DND-41 (cell line): Measurements from ENCODE around the gene AGRN.
A peak's percentile ranks its signal among the peaks of the same experiment; 100 is the strongest.

Source experiments
- ATAC-seq: fragments of 200-7000 bp; cut with Tn5 transposase; 3 replicates; pipeline ENCODE4 v1.9.1; 2021; ENCODE audit warnings: low read depth; ENCODE audit not compliant: insufficient read depth
- DNase-seq: peaks from one replicate; pipeline ENCODE4 v3.0.0-alpha.2; 2020
- H2AFZ ChIP-seq: 2 replicates; pipeline ENCODE4 v1.6.0; 2012; ENCODE audit warnings: low read depth, low read length
- H3K27ac ChIP-seq: 2 replicates; pipeline ENCODE4 v1.5.1; 2012; ENCODE audit warnings: low read length, inconsistent platforms
- H3K27me3 ChIP-seq: fragments of 200-600 bp; sonication (generic); 2 replicates; pipeline ENCODE4 v1.6.0; 2012; ENCODE audit warnings: low read length, mild to moderate bottlenecking, inconsistent platforms; ENCODE audit not compliant: insufficient read depth, poor library complexity
- H3K36me3 ChIP-seq: 2 replicates; pipeline ENCODE4 v1.5.1; 2012; ENCODE audit warnings: low read length, inconsistent platforms; ENCODE audit not compliant: insufficient read depth
- H3K4me1 ChIP-seq: 2 replicates; pipeline ENCODE4 v1.5.1; 2012; ENCODE audit warnings: mild to moderate bottlenecking, low read length; ENCODE audit not compliant: insufficient read depth
- H3K4me2 ChIP-seq: 2 replicates; pipeline ENCODE4 v1.6.0; 2012; ENCODE audit warnings: mild to moderate bottlenecking, moderate library complexity, low read length, inconsistent platforms; ENCODE audit not compliant: insufficient read depth
- H3K4me3 ChIP-seq, 2 experiments: fragments of 200-600 bp in 1 of 2; shearing (Covaris generic) in 1 of 2; 2 replicates each; pipeline ENCODE4 v1.5.1; 2012 to 2016; ENCODE audit warnings: inconsistent platforms in 2 of 2, low read length in 2 of 2, mild to moderate bottlenecking in 2 of 2, low read depth in 1 of 2, moderate library complexity in 1 of 2
- H3K79me2 ChIP-seq: 2 replicates; pipeline ENCODE4 v1.6.0; 2012; ENCODE audit warnings: low read length, inconsistent platforms; ENCODE audit not compliant: insufficient read depth
- H3K9ac ChIP-seq: 2 replicates; pipeline ENCODE4 v1.6.0; 2012; ENCODE audit warnings: low read depth, mild to moderate bottlenecking, inconsistent platforms, low read length, moderate library complexity
- H3K9me3 ChIP-seq: 2 replicates; pipeline ENCODE4 v1.5.1; 2012; ENCODE audit warnings: low read length, moderate library complexity, mild to moderate bottlenecking, inconsistent platforms; ENCODE audit not compliant: insufficient read depth, severe bottlenecking
- H4K20me1 ChIP-seq: 2 replicates; pipeline ENCODE4 v1.6.0; 2012; ENCODE audit warnings: low read length; ENCODE audit not compliant: insufficient read depth
- CTCF ChIP-seq: IDR thresholded peaks from 2 replicates; pipeline ENCODE4 v1.5.1; 2012; ENCODE audit warnings: borderline replicate concordance, low read length, moderate library complexity, mild to moderate bottlenecking; ENCODE audit not compliant: poor library complexity, severe bottlenecking; ENCODE audit errors: extremely low read depth
- EZH2 ChIP-seq: IDR thresholded peaks from 3 replicates; pipeline ENCODE4 v1.6.1; 2012; ENCODE audit warnings: borderline replicate concordance, low read depth, mild to moderate bottlenecking, moderate library complexity, low read length, inconsistent platforms; ENCODE audit not compliant: severe bottlenecking

Gene AGRN

GRCh38 chr1:1021010-1021919, 1.3 kb downstream of the AGRN start:
- ATAC-seq (no peak), DNase-seq (no peak)
- TF ChIP-seq EZH2 (no peak), CTCF (no peak)
- no peaks in the 10 kb centered on the region for H3K9me3 ChIP-seq
- peak overlapping the region; percentile 98 for H3K4me2 ChIP-seq
- no peaks in the 10 kb centered on the region for H3K36me3 ChIP-seq
- H3K27me3 ChIP-seq = no peaks in the 10 kb centered on the region
- no peaks in the 10 kb centered on the region for H3K79me2 ChIP-seq
- H3K4me1 ChIP-seq = peaks cover 20% of the 10 kb centered on the region
- H3K27ac ChIP-seq = no peak overlapping the region
- peak overlapping the region in 1 of 2 experiments; percentile 82; a peak in 2 of 4 replicates for H3K4me3 ChIP-seq
- H2AFZ ChIP-seq = no peak overlapping the region
- peaks cover 36% of the 10 kb centered on the region for H4K20me1 ChIP-seq
- peak overlapping the region; percentile 64; the same call in 1 of the 2 replicates for H3K9ac ChIP-seq

DNA sequence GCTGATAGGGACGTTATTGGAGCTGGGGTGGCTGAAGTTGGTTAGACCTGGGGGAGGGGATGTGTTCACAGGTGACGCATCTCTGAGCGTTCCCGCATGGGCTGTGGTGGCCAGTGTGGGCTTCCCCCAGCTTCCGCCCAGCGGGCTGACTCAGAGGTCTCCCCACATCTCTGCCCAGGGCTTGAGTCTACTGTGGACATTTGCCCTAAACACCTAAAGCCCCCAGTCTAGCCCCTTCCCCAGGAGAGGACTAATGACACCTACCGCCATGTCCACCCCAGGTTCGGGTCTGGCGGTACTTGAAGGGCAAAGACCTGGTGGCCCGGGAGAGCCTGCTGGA, 2.0 kb downstream of the AGRN start:
- DNase-seq (no peak), ATAC-seq (no peak)
- Histone ChIP-seq H3K79me2 (no peaks in the 10 kb centered on the region), H3K36me3 (no peaks in the 10 kb centered on the region), H3K9ac (no peak overlapping the region), H3K4me1 (peaks cover 20% of the 10 kb centered on the region), H3K27me3 (no peaks in the 10 kb centered on the region), H3K4me2 (no peak overlapping the region), H4K20me1 (peaks cover 36% of the 10 kb centered on the region), H2AFZ (no peak overlapping the region), H3K4me3 (no peak overlapping the region), H3K27ac (no peak overlapping the region), H3K9me3 (no peaks in the 10 kb centered on the region)
- TF ChIP-seq CTCF = no peak
- no peak for TF ChIP-seq EZH2

GRCh38 chr1:1022302-1023009, 2.5 kb downstream of the AGRN start:
- H3K9ac ChIP-seq = no peak overlapping the region
- no peaks in the 10 kb centered on the region for H3K27me3 ChIP-seq
- no peaks in the 10 kb centered on the region for H3K36me3 ChIP-seq
- H3K4me3 ChIP-seq = no peak overlapping the region
- H3K4me1 ChIP-seq = peaks cover 20% of the 10 kb centered on the region
- H3K4me2 ChIP-seq = no peak overlapping the region
- H3K79me2 ChIP-seq = no peaks in the 10 kb centered on the region
- ATAC-seq (no peak), DNase-seq (no peak)
- no peaks in the 10 kb centered on the region for H3K9me3 ChIP-seq
- H3K27ac ChIP-seq = no peak overlapping the region
- peaks cover 41% of the 10 kb centered on the region for H4K20me1 ChIP-seq
- TF ChIP-seq EZH2 (no peak), CTCF (no peak)
- no peak overlapping the region for H2AFZ ChIP-seq
